T-helper 2 cell treated with Interferon-gamma antibody and Interleukin-4, amounts not matched to agents 5 μg/mL and 100 μg/mL, for 36 hours (primary cell): ENCODE data around the gene FKBP15.

Experiments used
- DNase-seq: peaks from one replicate; pipeline ENCODE4 v3.0.0; 2021; ENCODE audit warnings: low spot score
- H3K27ac Mint-ChIP-seq: one replicate; pipeline ENCODE4 v1.8.0; 2021; ENCODE audit warnings: mild to moderate bottlenecking, mixed read lengths
- H3K27me3 Mint-ChIP-seq: one replicate; pipeline ENCODE4 v1.8.0; 2021; ENCODE audit warnings: low read depth, mixed read lengths
- H3K36me3 Mint-ChIP-seq: one replicate; pipeline ENCODE4 v1.8.0; 2021; ENCODE audit warnings: low read depth, mixed read lengths
- H3K4me1 Mint-ChIP-seq: one replicate; pipeline ENCODE4 v1.8.0; 2021; ENCODE audit warnings: low read depth, mixed read lengths
- H3K4me3 Mint-ChIP-seq: one replicate; pipeline ENCODE4 v1.8.0; 2022; ENCODE audit warnings: mild to moderate bottlenecking, moderate library complexity, mixed read lengths
- H3K9me3 Mint-ChIP-seq: one replicate; pipeline ENCODE4 v1.8.0; 2021; ENCODE audit warnings: mixed read lengths

Gene FKBP15

GRCh38 chr9:113185271-113185670 lies 35.8 kb downstream of the FKBP15 start:
- Mint-ChIP-seq H3K36me3 (peaks cover 64% of the 10 kb centered on the region), H3K4me1 (peaks cover 5% of the 10 kb centered on the region), H3K4me3 (no peak overlapping the region), H3K9me3 (no peaks in the 10 kb centered on the region), H3K27ac (no peak overlapping the region), H3K27me3 (no peaks in the 10 kb centered on the region)
- no peak for DNase-seq

- no peaks in the 10 kb centered on the region for H3K27me3 Mint-ChIP-seq
- no peak overlapping the region for H3K4me3 Mint-ChIP-seq
- H3K27ac Mint-ChIP-seq = no peak overlapping the region
- peaks cover 5% of the 10 kb centered on the region for H3K4me1 Mint-ChIP-seq
- no peak for DNase-seq
- no peaks in the 10 kb centered on the region for H3K9me3 Mint-ChIP-seq
- peaks cover 66% of the 10 kb centered on the region for H3K36me3 Mint-ChIP-seq
These were observed 36.5 kb downstream of the FKBP15 start for GRCh38 chr9:113184539-113184938.

- Mint-ChIP-seq H3K27ac (no peak overlapping the region), H3K36me3 (peaks cover 68% of the 10 kb centered on the region), H3K9me3 (no peaks in the 10 kb centered on the region), H3K27me3 (no peaks in the 10 kb centered on the region), H3K4me1 (peaks cover 5% of the 10 kb centered on the region), H3K4me3 (no peak overlapping the region)
- DNase-seq = no peak
These were observed 37.1 kb downstream of the FKBP15 start for GRCh38 chr9:113183956-113184488.

GRCh38 chr9:113181165-113181564 lies 39.9 kb downstream of the FKBP15 start:
- no peak for DNase-seq
- Mint-ChIP-seq H3K27ac (no peak overlapping the region), H3K36me3 (peaks cover 73% of the 10 kb centered on the region), H3K4me3 (no peak overlapping the region), H3K27me3 (no peaks in the 10 kb centered on the region), H3K9me3 (no peaks in the 10 kb centered on the region), H3K4me1 (no peaks in the 10 kb centered on the region)

- Mint-ChIP-seq H3K27ac (no peak overlapping the region), H3K4me1 (no peaks in the 10 kb centered on the region), H3K9me3 (no peaks in the 10 kb centered on the region), H3K36me3 (peaks cover 67% of the 10 kb centered on the region), H3K27me3 (no peaks in the 10 kb centered on the region), H3K4me3 (no peak overlapping the region)
- no peak for DNase-seq
These were observed 41.2 kb downstream of the FKBP15 start for GRCh38 chr9:113179839-113180238.

- H3K9me3 Mint-ChIP-seq = peaks cover under 1% of the 10 kb centered on the region
- no peak overlapping the region for H3K27ac Mint-ChIP-seq
These were observed 43.0 kb downstream of the FKBP15 start for GRCh38 chr9:113178087-113178486.

GRCh38 chr9:113177251-113177650 lies 43.8 kb downstream of the FKBP15 start:
- Mint-ChIP-seq H3K36me3 (peaks cover 65% of the 10 kb centered on the region), H3K27ac (no peak overlapping the region), H3K27me3 (no peaks in the 10 kb centered on the region), H3K4me1 (no peaks in the 10 kb centered on the region), H3K4me3 (no peak overlapping the region), H3K9me3 (peaks cover 9% of the 10 kb centered on the region)
- no peak for DNase-seq

More at GRCh38 chr9:113178087-113178486, 43.0 kb downstream of the FKBP15 start:
- H3K4me1 Mint-ChIP-seq = no peaks in the 10 kb centered on the region
- H3K27me3 Mint-ChIP-seq = no peaks in the 10 kb centered on the region
- H3K36me3 Mint-ChIP-seq = peaks cover 64% of the 10 kb centered on the region
- no peak for DNase-seq
- H3K4me3 Mint-ChIP-seq = no peak overlapping the region

GRCh38 chr9:113176803-113177202 lies 44.3 kb downstream of the FKBP15 start:
- Mint-ChIP-seq H3K4me3 (no peak overlapping the region), H3K4me1 (no peaks in the 10 kb centered on the region), H3K36me3 (peaks cover 65% of the 10 kb centered on the region), H3K27me3 (no peaks in the 10 kb centered on the region), H3K9me3 (peaks cover 9% of the 10 kb centered on the region), H3K27ac (no peak overlapping the region)
- no peak for DNase-seq

GRCh38 chr9:113173341-113173740 lies 47.7 kb downstream of the FKBP15 start:
- Mint-ChIP-seq H3K4me1 (no peaks in the 10 kb centered on the region), H3K27me3 (no peaks in the 10 kb centered on the region), H3K36me3 (peaks cover 73% of the 10 kb centered on the region), H3K27ac (no peak overlapping the region), H3K9me3 (peaks cover 9% of the 10 kb centered on the region), H3K4me3 (no peak overlapping the region)
- no peak for DNase-seq

- H3K36me3 Mint-ChIP-seq = peaks cover 67% of the 10 kb centered on the region
These were observed 52.3 kb downstream of the FKBP15 start for GRCh38 chr9:113168809-113169208.

GRCh38 chr9:113166039-113166438 lies 55.0 kb downstream of the FKBP15 start:
- no peaks in the 10 kb centered on the region for H3K4me1 Mint-ChIP-seq
- H3K27ac Mint-ChIP-seq = no peak overlapping the region
- H3K36me3 Mint-ChIP-seq = peaks cover 56% of the 10 kb centered on the region
- H3K9me3 Mint-ChIP-seq = no peaks in the 10 kb centered on the region
- H3K4me3 Mint-ChIP-seq = no peak overlapping the region
- DNase-seq = no peak
- H3K27me3 Mint-ChIP-seq = no peaks in the 10 kb centered on the region

More at GRCh38 chr9:113168809-113169208, 52.3 kb downstream of the FKBP15 start:
- Mint-ChIP-seq H3K27me3 (no peaks in the 10 kb centered on the region), H3K4me1 (no peaks in the 10 kb centered on the region), H3K9me3 (peaks cover 9% of the 10 kb centered on the region), H3K4me3 (no peak overlapping the region), H3K27ac (no peak overlapping the region)
- DNase-seq = no peak

- H3K27me3 Mint-ChIP-seq = no peaks in the 10 kb centered on the region
- no peak overlapping the region for H3K4me3 Mint-ChIP-seq
- H3K9me3 Mint-ChIP-seq = no peaks in the 10 kb centered on the region
- DNase-seq = no peak
- no peak overlapping the region for H3K27ac Mint-ChIP-seq
- peaks cover 51% of the 10 kb centered on the region for H3K36me3 Mint-ChIP-seq
- no peaks in the 10 kb centered on the region for H3K4me1 Mint-ChIP-seq
These were observed 56.4 kb downstream of the FKBP15 start for GRCh38 chr9:113164536-113165300.

- H3K27ac Mint-ChIP-seq = no peak overlapping the region
- peaks cover 42% of the 10 kb centered on the region for H3K36me3 Mint-ChIP-seq
- no peak for DNase-seq
- H3K9me3 Mint-ChIP-seq = no peaks in the 10 kb centered on the region
- no peak overlapping the region for H3K4me3 Mint-ChIP-seq
- no peaks in the 10 kb centered on the region for H3K4me1 Mint-ChIP-seq
- H3K27me3 Mint-ChIP-seq = no peaks in the 10 kb centered on the region
These were observed 58.1 kb downstream of the FKBP15 start for GRCh38 chr9:113163001-113163400.

GRCh38 chr9:113160571-113160970 lies 60.5 kb downstream of the FKBP15 start:
- no peak for DNase-seq
- peaks cover 13% of the 10 kb centered on the region for H3K4me1 Mint-ChIP-seq
- no peak overlapping the region for H3K27ac Mint-ChIP-seq
- H3K9me3 Mint-ChIP-seq = no peaks in the 10 kb centered on the region
- peaks cover 30% of the 10 kb centered on the region for H3K36me3 Mint-ChIP-seq
- no peaks in the 10 kb centered on the region for H3K27me3 Mint-ChIP-seq
- no peak overlapping the region for H3K4me3 Mint-ChIP-seq

GRCh38 chr9:113158446-113158845 lies 62.6 kb downstream of the FKBP15 start:
- Mint-ChIP-seq H3K27ac (no peak overlapping the region), H3K36me3 (peaks cover 22% of the 10 kb centered on the region), H3K27me3 (no peaks in the 10 kb centered on the region), H3K4me1 (peaks cover 18% of the 10 kb centered on the region), H3K9me3 (no peaks in the 10 kb centered on the region), H3K4me3 (no peak overlapping the region)
- no peak for DNase-seq
